Activated CD8-positive, alpha-beta memory T cell treated with anti-CD3 and anti-CD28 coated beads for 4 hours (primary cell): ENCODE data around the gene OR4C3.
"Not testable (repeated sequence)": the region's sequence is repeated elsewhere in the genome, so short reads cannot be mapped to it uniquely, and the experiment has no call there.

Experiments used
- DNase-seq, 2 donors: peaks; one replicate each; pipeline ENCODE4 v3.0.0-alpha.2; 2020; ENCODE audit warnings: low read depth in 2 of 2

The OR4C3 gene

DNA sequence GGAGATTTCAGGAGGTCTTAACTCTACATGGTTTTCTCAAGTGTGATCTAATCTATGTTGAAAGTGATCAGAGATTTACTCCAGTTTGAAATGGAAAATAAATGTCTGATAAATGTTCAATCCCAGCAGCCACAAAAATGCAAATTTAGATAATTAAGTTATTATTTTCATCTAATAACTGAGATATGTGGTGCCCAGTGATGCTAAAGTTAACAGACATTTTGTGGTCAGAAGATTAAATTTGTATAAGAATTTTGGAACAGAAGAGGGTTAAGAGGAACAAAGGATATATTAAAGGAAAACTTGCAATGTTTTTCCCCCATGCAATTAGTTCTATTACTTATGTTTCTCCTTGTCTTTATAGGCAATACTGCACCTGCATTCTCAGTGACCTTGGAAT is at the start of gene OR4C3:
TSS of gene OR4C3 (plus strand) at position 301 of the 400 bp plus-strand sequence. CDS start 102 bp downstream, outside the sequence.
- DNase-seq: not testable (repeated sequence)

GRCh38 chr11:48305923-48306322 is 18.8 kb upstream of the OR4C3 start, which contains the start of gene OR4S1:
TSS of gene OR4S1 (plus strand) at chr11:48306223. CDS start at chr11:48306223, 0 bp downstream.
- no peak for DNase-seq

- peak in 1 of 2 donors; percentile 35 for DNase-seq
Observed at GRCh38 chr11:48307760-48308386, 16.8 kb upstream of the OR4C3 start.

GRCh38 chr11:48313590-48313989 is 11.1 kb upstream of the OR4C3 start:
- DNase-seq: not testable (repeated sequence)

DNA sequence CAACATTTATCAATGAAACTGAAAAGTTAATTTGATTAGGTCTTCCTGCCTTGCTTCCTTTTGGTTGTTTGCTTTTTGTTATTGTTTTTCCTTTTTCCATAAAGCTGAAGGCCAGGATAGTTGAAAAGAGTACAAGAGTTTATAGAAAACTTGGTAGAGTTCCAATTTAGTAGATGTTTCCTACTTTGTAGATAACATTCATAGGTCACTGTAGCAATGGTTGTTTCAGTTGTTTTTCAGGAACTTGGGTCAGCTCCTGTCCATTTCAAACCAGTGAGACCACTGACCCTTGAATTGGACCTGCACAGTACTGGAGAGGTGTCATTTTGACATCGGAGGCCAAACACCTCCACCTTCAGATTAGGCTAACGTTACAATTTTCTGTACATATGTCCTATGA is 4.9 kb upstream of the OR4C3 start:
- not testable (repeated sequence) for DNase-seq

GRCh38 chr11:48341466-48341865 is 16.7 kb downstream of the OR4C3 start:
- DNase-seq: no peak

DNA sequence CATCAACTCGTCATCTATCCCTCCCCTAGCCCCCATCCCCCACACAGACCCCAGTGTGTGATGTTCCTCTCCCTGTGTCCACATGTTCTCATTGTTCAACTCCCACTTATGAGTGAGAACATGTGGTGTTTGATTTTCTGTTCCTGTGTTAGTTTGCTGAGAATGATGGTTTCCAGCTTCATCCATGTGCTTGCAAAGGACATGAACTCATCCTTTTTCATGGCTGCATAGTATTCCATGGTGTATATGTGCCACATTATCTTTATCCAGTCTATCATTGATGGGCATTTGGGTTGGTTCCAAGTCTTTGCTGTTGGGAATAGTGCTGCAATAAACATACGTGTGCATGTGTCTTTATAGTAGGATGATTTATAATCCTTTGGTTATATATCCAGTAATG is 17.8 kb downstream of the OR4C3 start:
- not testable (repeated sequence) for DNase-seq

- DNase-seq: not testable (repeated sequence)
Observed at GRCh38 chr11:48346286-48346685, 21.6 kb downstream of the OR4C3 start.

GRCh38 chr11:48354013-48354412 is 29.3 kb downstream of the OR4C3 start:
- no peak for DNase-seq

GRCh38 chr11:48354677-48355076 is 30.0 kb downstream of the OR4C3 start:
- DNase-seq: no peak

DNA sequence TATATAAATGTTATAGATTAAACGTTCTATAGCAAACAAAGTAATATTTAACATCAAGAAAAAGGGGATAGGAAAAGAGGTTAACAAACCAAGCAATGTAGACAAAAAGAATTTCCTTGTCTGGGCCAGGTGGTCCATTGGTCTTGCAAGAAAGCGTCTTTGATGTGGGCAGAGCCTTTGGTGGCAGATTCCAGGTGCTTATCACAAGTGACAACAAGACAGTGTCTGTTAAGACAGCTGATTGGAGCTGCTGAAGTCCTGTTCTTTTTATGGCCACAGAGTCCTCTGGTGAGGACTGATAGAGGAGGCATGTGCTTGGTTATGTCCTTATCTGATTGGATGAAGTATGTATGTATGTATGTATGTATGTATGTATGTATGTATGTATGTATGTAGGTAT is 36.6 kb downstream of the OR4C3 start:
- DNase-seq: not testable (repeated sequence)

- no peak for DNase-seq
Observed at GRCh38 chr11:48366365-48366764, 41.6 kb downstream of the OR4C3 start, which contains the start of gene OR4C5. TSS of gene OR4C5 (minus strand) at chr11:48366465. CDS start at chr11:48366465, 0 bp downstream.
